Activated CD4-positive, CD25-positive, alpha-beta regulatory T cell treated with anti-CD3 and anti-CD28 coated beads, Interleukin-2, amount 50 U/mL, for 24 hours (primary cell): ENCODE results near the gene UTS2.

ENCODE experiments used
- ATAC-seq, 2 donors: fragments of 150-1000 bp; cut with Tn5 transposase; one replicate each; pipeline ENCODE4 v1.10.0; 2021; ENCODE audit warnings: mild to moderate bottlenecking in 1 of 2, moderate library complexity in 1 of 2

The UTS2 gene

GRCh38 chr1:7862211-7863060 is 9.6 kb upstream of the UTS2 start:
- ATAC-seq, result no peak

GRCh38 chr1:7861452-7861851 is 8.6 kb upstream of the UTS2 start:
- no peak for ATAC-seq

GRCh38 chr1:7860130-7860529 is 7.3 kb upstream of the UTS2 start:
- no peak for ATAC-seq

GRCh38 chr1:7859406-7859805 is 6.5 kb upstream of the UTS2 start:
- no peak for ATAC-seq

- ATAC-seq, result no peak
Observed at GRCh38 chr1:7857985-7858384, 5.1 kb upstream of the UTS2 start.

- no peak for ATAC-seq
Observed at GRCh38 chr1:7857000-7857399, 4.1 kb upstream of the UTS2 start.

- no peak for ATAC-seq
Observed at GRCh38 chr1:7856345-7856744, 3.5 kb upstream of the UTS2 start.

GRCh38 chr1:7853684-7854026 is 790 bp upstream of the UTS2 start:
- ATAC-seq, result no peak

- ATAC-seq, result no peak
Observed at GRCh38 chr1:7850786-7851185, 2.1 kb downstream of the UTS2 start.

- no peak for ATAC-seq
Observed at GRCh38 chr1:7847599-7847998, 5.3 kb downstream of the UTS2 start.

GRCh38 chr1:7846656-7847055 is 6.2 kb downstream of the UTS2 start:
- no peak for ATAC-seq

- no peak for ATAC-seq
Observed at GRCh38 chr1:7845761-7846160, 7.1 kb downstream of the UTS2 start.

GRCh38 chr1:7842517-7842916 is 10.3 kb downstream of the UTS2 start:
- ATAC-seq, result no peak

GRCh38 chr1:7839526-7839925 is 13.3 kb downstream of the UTS2 start:
- ATAC-seq, result no peak

- ATAC-seq, result no peak
Observed at GRCh38 chr1:7838714-7839113, 14.2 kb downstream of the UTS2 start.

GRCh38 chr1:7833035-7833434 is 19.8 kb downstream of the UTS2 start:
- ATAC-seq, result no peak

- no peak for ATAC-seq
Observed at GRCh38 chr1:7831458-7831857, 21.4 kb downstream of the UTS2 start.

- peak; percentile 67 to 76 for ATAC-seq
Observed at GRCh38 chr1:7827126-7827955, 25.5 kb downstream of the UTS2 start.

GRCh38 chr1:7826363-7826762 is 26.5 kb downstream of the UTS2 start:
- no peak for ATAC-seq

- no peak for ATAC-seq
Observed at GRCh38 chr1:7824701-7825100, 28.2 kb downstream of the UTS2 start.

GRCh38 chr1:7821282-7821681 is 31.6 kb downstream of the UTS2 start:
- ATAC-seq, result no peak

GRCh38 chr1:7813677-7814373 is 39.0 kb downstream of the UTS2 start:
- ATAC-seq, result no peak

- no peak for ATAC-seq
Observed at GRCh38 chr1:7811476-7811875, 41.4 kb downstream of the UTS2 start.

- peak; percentile 95 to 99 for ATAC-seq
Observed at GRCh38 chr1:7810395-7810794, 42.5 kb downstream of the UTS2 start.
